Neuronal stem cell (in vitro differentiated cells): ENCODE results near the gene CCDC154.

Source experiments
- DNase-seq: peaks from one replicate; pipeline ENCODE4 v3.0.0-alpha.2; 2013; ENCODE audit warnings: low spot score
- H2AFZ ChIP-seq: one replicate; pipeline ENCODE4 v1.6.1; 2013; ENCODE audit warnings: mild to moderate bottlenecking, low read length, inconsistent platforms
- H2AK5ac ChIP-seq: 2 replicates; pipeline ENCODE4 v1.6.1; 2013; ENCODE audit warnings: low read depth, mild to moderate bottlenecking, inconsistent platforms, low read length, moderate library complexity, mixed read lengths
- H2BK120ac ChIP-seq: 2 replicates; pipeline ENCODE4 v1.6.1; 2013; ENCODE audit warnings: low read depth, mild to moderate bottlenecking, inconsistent platforms, low read length, moderate library complexity, mixed read lengths
- H2BK12ac ChIP-seq: one replicate; pipeline ENCODE4 v1.6.1; 2013; ENCODE audit warnings: low read length, inconsistent platforms
- H2BK15ac ChIP-seq: 2 replicates; pipeline ENCODE4 v1.6.1; 2013; ENCODE audit warnings: mild to moderate bottlenecking, low read length, inconsistent platforms, mixed read lengths
- H2BK5ac ChIP-seq: one replicate; pipeline ENCODE4 v1.6.1; 2013; ENCODE audit warnings: inconsistent platforms, mild to moderate bottlenecking, low read length, moderate library complexity
- H3K14ac ChIP-seq: one replicate; pipeline ENCODE4 v1.6.1; 2013; ENCODE audit warnings: low read length, inconsistent platforms
- H3K18ac ChIP-seq: 2 replicates; pipeline ENCODE4 v1.6.1; 2013; ENCODE audit warnings: low read length, inconsistent platforms
- H3K23ac ChIP-seq: 2 replicates; pipeline ENCODE4 v1.6.1; 2013; ENCODE audit warnings: low read depth, mild to moderate bottlenecking, mixed read lengths, low read length, inconsistent platforms; ENCODE audit not compliant: poor library complexity
- H3K27ac ChIP-seq: replicated peaks from 3 replicates; pipeline ENCODE4 v1.5.1; 2013; ENCODE audit warnings: low read length, inconsistent platforms
- H3K27me3 ChIP-seq, 3 experiments: 2 replicates each; pipeline ENCODE4 v1.6.1; 2013; ENCODE audit warnings: low read length in 3 of 3, mild to moderate bottlenecking in 2 of 3, inconsistent platforms in 1 of 3, low read depth in 1 of 3, mixed read lengths in 1 of 3, moderate library complexity in 1 of 3; ENCODE audit not compliant: control insufficient read depth in 3 of 3, insufficient read depth in 3 of 3
- H3K36me3 ChIP-seq, 2 donors: replicated peaks in 1 of 2; 2 replicates each; pipeline ENCODE4 v1.6.1; 2013; ENCODE audit warnings: low read length in 2 of 2; ENCODE audit not compliant: control insufficient read depth in 2 of 2, insufficient read depth in 2 of 2
- H3K4ac ChIP-seq: 2 replicates; pipeline ENCODE4 v1.6.1; 2013; ENCODE audit warnings: inconsistent platforms, mild to moderate bottlenecking, low read length, moderate library complexity
- H3K4me1 ChIP-seq, 2 donors: 1 replicate in 1 of 2; 2 replicates in 1 of 2; pipeline ENCODE4 v1.6.1; 2013; ENCODE audit warnings: low read length in 2 of 2, low read depth in 1 of 2; ENCODE audit not compliant: control insufficient read depth in 2 of 2, insufficient read depth in 1 of 2
- H3K4me2 ChIP-seq: one replicate; pipeline ENCODE4 v1.6.1; 2013; ENCODE audit warnings: mild to moderate bottlenecking, low read length, inconsistent platforms; ENCODE audit not compliant: insufficient read depth, poor library complexity, severe bottlenecking
- H3K4me3 ChIP-seq, 2 donors: 2 replicates each; pipeline ENCODE4 v1.5.1; 2013; ENCODE audit warnings: low read length in 2 of 2, mild to moderate bottlenecking in 2 of 2, inconsistent platforms in 1 of 2, moderate library complexity in 1 of 2
- H3K79me1 ChIP-seq: one replicate; pipeline ENCODE4 v1.6.1; 2013; ENCODE audit warnings: low read depth, mild to moderate bottlenecking, inconsistent platforms, low read length, moderate library complexity
- H3K9ac ChIP-seq: one replicate; pipeline ENCODE4 v1.6.1; 2013; ENCODE audit warnings: mild to moderate bottlenecking, low read depth, low read length, inconsistent platforms; ENCODE audit not compliant: poor library complexity
- H3K9me3 ChIP-seq, 2 donors: replicated peaks in 1 of 2; 2 replicates each; pipeline versions ENCODE3 to v1.6.1; 2013; ENCODE audit warnings: low read length in 2 of 2, mild to moderate bottlenecking in 2 of 2, inconsistent platforms in 1 of 2, low read depth in 1 of 2, mixed read lengths in 1 of 2, moderate library complexity in 1 of 2; ENCODE audit not compliant: control insufficient read depth in 2 of 2, insufficient read depth in 1 of 2
- H4K8ac ChIP-seq: one replicate; pipeline ENCODE4 v1.6.1; 2013; ENCODE audit warnings: low read depth, mild to moderate bottlenecking, inconsistent platforms, low read length, moderate library complexity
- H4K91ac ChIP-seq: one replicate; pipeline ENCODE4 v1.6.1; 2013; ENCODE audit warnings: low read length, low read depth, mild to moderate bottlenecking, inconsistent platforms; ENCODE audit not compliant: poor library complexity
- WGBS, 2 donors: extraction: QIAGEN DNeasy Blood & Tissue Kit; methylation state at CpG; one replicate each; pipeline ENCODE4 v1.1.7; 2013; ENCODE audit warnings: missing lambda C conversion rate in 2 of 2, mixed read lengths in 1 of 2; ENCODE audit not compliant: insufficient read length in 2 of 2, insufficient replicate concordance in 1 of 2; ENCODE audit errors: extremely low coverage in 2 of 2; 5-methylcytosine and 5-hydroxymethylcytosine counted together

The CCDC154 gene

GRCh38 chr16:1413684-1414531 is 30.4 kb downstream of the CCDC154 start:
- H3K14ac ChIP-seq = peak overlapping the region; percentile 5
- peak overlapping the region; percentile 87 for H2AFZ ChIP-seq
- H2BK5ac ChIP-seq = peak overlapping the region; percentile 95
- H2BK120ac ChIP-seq = peak overlapping the region; percentile 16
- peak overlapping the region; percentile 91 for H2AK5ac ChIP-seq
- no CpG with 5 or more reads among the region's 85 CpGs for WGBS, 2 donors
- H3K4me2 ChIP-seq = peak overlapping the region; percentile 69
- peak overlapping the region; percentile 65 to 98 for H3K4me3 ChIP-seq
- DNase-seq = peak; percentile 50
- peaks cover 2 to 3% of the 10 kb centered on the region in 2 donors for H3K4me1 ChIP-seq
- no peaks in the 10 kb centered on the region for H3K9me3 ChIP-seq
- peak overlapping the region; percentile 81 for H2BK15ac ChIP-seq
- no peak overlapping the region for H4K8ac ChIP-seq
- H3K4ac ChIP-seq = peak overlapping the region; percentile 37
- no peak overlapping the region for H4K91ac ChIP-seq
- peak overlapping the region; percentile 80 for H3K23ac ChIP-seq
- peaks cover 3 to 14% of the 10 kb centered on the region in 2 donors for H3K36me3 ChIP-seq
- no peak overlapping the region for H2BK12ac ChIP-seq
- H3K18ac ChIP-seq = peak overlapping the region; percentile 96
- H3K79me1 ChIP-seq = peaks cover 4% of the 10 kb centered on the region
- no peaks in the 10 kb centered on the region for H3K27me3 ChIP-seq
- peak overlapping the region; percentile 95 for H3K9ac ChIP-seq
- H3K27ac ChIP-seq = no peak overlapping the region

- H3K4me2 ChIP-seq = no peak overlapping the region
- H2AFZ ChIP-seq = no peak overlapping the region
- no peak for DNase-seq
- H4K91ac ChIP-seq = no peak overlapping the region
- H3K4me3 ChIP-seq = no peak overlapping the region
- no peak overlapping the region for H3K18ac ChIP-seq
- no peak overlapping the region for H2BK12ac ChIP-seq
- peaks cover 2 to 7% of the 10 kb centered on the region in 2 donors for H3K4me1 ChIP-seq
- H3K4ac ChIP-seq = no peak overlapping the region
- H3K23ac ChIP-seq = no peak overlapping the region
- no peak overlapping the region for H2BK120ac ChIP-seq
- H2BK15ac ChIP-seq = no peak overlapping the region
- no CpG with 5 or more reads among the region's 2 CpGs for WGBS, 2 donors
- no peak overlapping the region for H4K8ac ChIP-seq
- peaks cover 3 to 14% of the 10 kb centered on the region in 2 donors for H3K36me3 ChIP-seq
- H3K79me1 ChIP-seq = peaks cover 8% of the 10 kb centered on the region
- no peak overlapping the region for H2AK5ac ChIP-seq
- H3K27ac ChIP-seq = no peak overlapping the region
- H3K9ac ChIP-seq = no peak overlapping the region
- H3K9me3 ChIP-seq = no peaks in the 10 kb centered on the region
- H3K14ac ChIP-seq = no peak overlapping the region
- no peak overlapping the region for H2BK5ac ChIP-seq
- no peaks in the 10 kb centered on the region for H3K27me3 ChIP-seq
Observed at GRCh38 chr16:1412847-1413246, 31.5 kb downstream of the CCDC154 start.

GRCh38 chr16:1408171-1408837 is 36.1 kb downstream of the CCDC154 start:
- Histone ChIP-seq H2AFZ (peak overlapping the region; percentile 96), H3K79me1 (peaks cover 23% of the 10 kb centered on the region), H3K18ac (peak overlapping the region; percentile 99), H3K36me3 (peaks cover 10 to 17% of the 10 kb centered on the region in 2 donors), H3K14ac (peak overlapping the region; percentile 94), H3K9me3 (peaks cover 0 to 2% of the 10 kb centered on the region in 2 donors), H3K4me2 (peak overlapping the region; percentile 100), H3K9ac (peak overlapping the region; percentile 98), H2BK5ac (peak overlapping the region; percentile 93), H3K27ac (peak overlapping the region; percentile 79), H4K91ac (no peak overlapping the region), H3K4me3 (peak overlapping the region; percentile 69 to 90), H3K27me3 (no peaks in the 10 kb centered on the region), H2BK12ac (peak overlapping the region; percentile 73), H3K23ac (peak overlapping the region; percentile 80), H2BK15ac (peak overlapping the region; percentile 97), H3K4ac (peak overlapping the region; percentile 89), H2AK5ac (peak overlapping the region; percentile 88), H2BK120ac (peak overlapping the region; percentile 28), H3K4me1 (peaks cover 5% of the 10 kb centered on the region in 2 donors), H4K8ac (peak overlapping the region; percentile 82)
- DNase-seq = peak; percentile 93
- WGBS, 2 donors = no CpG with 5 or more reads among the region's 42 CpGs

GRCh38 chr16:1407753-1408152 is 36.6 kb downstream of the CCDC154 start:
- WGBS, 2 donors = no CpG with 5 or more reads among the region's 11 CpGs
- Histone ChIP-seq H3K27ac (peak overlapping the region; percentile 79), H3K18ac (peak overlapping the region; percentile 89)

More at GRCh38 chr16:1407753-1408152, 36.6 kb downstream of the CCDC154 start:
- Histone ChIP-seq H3K9ac (no peak overlapping the region), H3K4me1 (peaks cover 5% of the 10 kb centered on the region in 2 donors), H2BK5ac (no peak overlapping the region), H2AFZ (peak overlapping the region; percentile 31), H3K27me3 (no peaks in the 10 kb centered on the region), H3K4me3 (peak overlapping the region; percentile 15 to 46), H3K36me3 (peaks cover 13 to 19% of the 10 kb centered on the region in 2 donors), H3K14ac (no peak overlapping the region), H3K79me1 (peaks cover 23% of the 10 kb centered on the region), H2AK5ac (peak overlapping the region; percentile 92), H2BK12ac (peak overlapping the region; percentile 58), H3K4me2 (peak overlapping the region; percentile 100), H4K91ac (peak overlapping the region; percentile 72), H3K4ac (peak overlapping the region; percentile 53), H4K8ac (no peak overlapping the region), H3K23ac (no peak overlapping the region), H2BK120ac (no peak overlapping the region), H3K9me3 (peaks cover 0 to 2% of the 10 kb centered on the region in 2 donors), H2BK15ac (peak overlapping the region; percentile 75)
- DNase-seq = no peak
